ENCODE results near the gene PPP2CA.

Gene PPP2CA

GRCh38 chr5:134188092-134188491, 37.8 kb downstream of the PPP2CA start:
- TF ChIP-seq CTCF (IDR thresholded peaks at IDR 0.05; ENCODE audit: insufficient read depth, missing control alignments), result no peak
- no peak for FAIRE-seq
- DNase-seq (ENCODE audit: insufficient read length, low spot score), result no peak

DNA sequence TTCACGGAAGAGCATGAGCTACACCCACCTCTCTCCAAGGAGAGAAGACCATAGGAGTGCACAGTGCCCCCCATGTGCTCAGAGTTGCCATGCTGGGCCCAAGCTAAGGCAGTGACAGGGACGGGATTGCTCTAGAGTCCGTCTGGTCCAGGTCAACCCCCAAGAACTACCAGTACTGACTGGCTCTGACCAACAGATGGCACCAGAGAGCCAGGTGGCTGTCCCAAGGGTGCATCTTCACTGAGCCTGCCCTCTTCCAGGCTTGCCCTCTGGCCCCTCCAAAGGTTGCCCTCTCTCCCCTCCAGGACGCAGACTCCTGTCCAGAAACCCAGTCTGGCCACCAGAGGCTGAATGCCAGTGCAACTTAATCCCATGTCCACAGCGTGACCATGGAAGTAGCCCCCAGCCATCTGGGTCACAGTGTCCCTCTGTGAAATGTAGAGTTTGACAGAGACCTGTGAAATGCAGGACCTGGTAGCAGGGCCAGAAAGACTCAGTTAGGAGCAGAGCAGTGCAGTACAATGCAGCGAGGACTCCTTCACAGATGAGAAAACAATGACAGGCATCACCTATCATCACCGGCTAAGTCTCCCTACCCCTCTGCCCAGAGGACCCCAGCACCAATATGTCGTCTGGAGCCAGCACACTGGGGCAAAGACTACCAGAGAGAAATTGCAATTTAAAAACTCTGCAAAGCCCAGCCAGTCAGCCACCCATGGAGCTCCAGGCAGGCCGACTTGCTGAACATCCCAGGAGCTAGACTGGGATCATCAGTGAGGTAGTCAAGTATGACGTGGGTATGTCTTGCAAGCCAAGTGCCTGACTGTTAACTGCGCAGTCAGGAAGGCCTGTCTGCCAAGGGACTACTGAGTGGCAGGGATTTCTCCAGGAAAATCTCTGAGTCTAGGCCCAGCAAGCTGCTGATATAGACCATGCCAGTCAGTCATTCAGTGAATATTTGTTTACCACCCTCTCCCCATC, 41.4 kb downstream of the PPP2CA start:
- no peak for FAIRE-seq
- DNase-seq (ENCODE audit: insufficient read length, low spot score), result peak; percentile 66
- TF ChIP-seq CTCF (IDR thresholded peaks at IDR 0.05; ENCODE audit: insufficient read depth, missing control alignments), result peak; percentile 85

DNA sequence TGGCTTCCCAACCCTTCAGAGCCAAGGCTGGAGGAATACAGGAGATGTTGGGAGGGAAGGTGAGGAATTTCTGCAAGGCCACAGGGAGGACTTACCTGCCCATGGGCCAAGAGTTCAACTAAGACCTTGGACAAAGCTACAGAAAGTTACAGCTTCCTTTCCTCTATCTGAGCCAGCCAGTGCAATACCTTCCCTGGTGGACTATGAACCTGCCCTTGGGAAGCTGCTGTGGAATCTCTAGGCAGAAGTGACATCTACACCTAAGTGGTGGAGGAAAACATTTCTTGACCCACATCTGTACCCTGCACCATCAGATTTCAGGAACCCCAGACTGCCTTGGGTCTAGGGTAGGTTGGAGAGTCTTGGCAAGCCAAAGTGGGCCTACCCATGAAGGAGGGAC, 42.4 kb downstream of the PPP2CA start:
- FAIRE-seq (no peak), DNase-seq (ENCODE audit: insufficient read length, low spot score) (no peak)
- no peak for TF ChIP-seq CTCF (IDR thresholded peaks at IDR 0.05; ENCODE audit: insufficient read depth, missing control alignments)

- DNase-seq (ENCODE audit: insufficient read length, low spot score) (no peak), FAIRE-seq (no peak)
- TF ChIP-seq CTCF (IDR thresholded peaks at IDR 0.05; ENCODE audit: insufficient read depth, missing control alignments), result no peak
Measured at GRCh38 chr5:134178096-134178419, 47.8 kb downstream of the PPP2CA start.

DNA sequence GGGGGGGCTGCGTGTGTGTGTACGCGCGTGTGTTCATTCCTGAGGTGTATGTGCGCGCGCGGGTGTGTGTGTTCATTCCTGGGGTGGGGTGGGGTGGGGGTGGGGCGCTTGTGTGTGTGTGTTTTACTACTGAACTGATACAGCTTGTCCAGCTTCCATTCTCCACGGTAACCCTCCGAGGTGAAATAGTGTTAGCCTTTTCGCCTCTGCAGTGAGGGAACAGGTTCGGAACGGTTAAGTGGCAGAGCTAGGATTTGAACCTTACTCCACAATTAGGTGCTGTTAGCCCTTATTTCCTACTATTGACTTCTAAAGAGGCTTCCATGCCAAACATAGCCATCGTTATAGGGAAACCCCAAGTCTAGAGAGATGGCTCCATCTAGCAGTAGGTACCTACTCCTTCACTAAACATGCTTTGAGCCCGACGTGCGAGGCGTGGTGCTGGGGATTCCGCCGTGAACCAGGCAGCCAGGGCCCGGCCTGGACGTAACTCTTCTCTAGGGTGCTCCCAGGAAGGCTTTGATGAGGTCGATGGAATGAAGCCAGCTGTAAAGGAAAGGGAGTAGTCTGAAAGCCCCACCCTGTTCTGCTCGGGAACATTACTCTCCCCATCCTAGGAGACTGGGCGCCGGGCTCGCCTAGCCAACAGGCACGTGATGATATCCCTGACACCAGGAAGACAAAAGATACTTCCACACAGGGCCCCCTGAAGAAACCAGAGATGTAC, 48.3 kb downstream of the PPP2CA start:
- no peak for TF ChIP-seq CTCF (IDR thresholded peaks at IDR 0.05; ENCODE audit: insufficient read depth, missing control alignments)
- DNase-seq (ENCODE audit: insufficient read length, low spot score) (no peak), FAIRE-seq (no peak)

- DNase-seq (ENCODE audit: insufficient read length, low spot score) (peak; percentile 58), FAIRE-seq (no peak)
- TF ChIP-seq CTCF (IDR thresholded peaks at IDR 0.05; ENCODE audit: insufficient read depth, missing control alignments), result no peak
Measured at GRCh38 chr5:134176511-134177368, 49.1 kb downstream of the PPP2CA start, which contains the start of gene SKP1. Gene SKP1 (minus strand): TSS chr5:134176950. CDS start chr5:134174022, 2,928 bp downstream.

Measured in D721Med (cell line).